HFFc6 (cell line): ENCODE results near the gene C11orf91. TPM values are rescaled to one million over a fixed set of nuclear protein-coding genes. Genes with fewer than 3 reads are reported as not detected.
A peak's percentile ranks its signal among the peaks of the same experiment; 100 is the strongest.

Experiments used
- DNase-seq: peaks from one replicate; pipeline ENCODE4 v3.0.0-alpha.2; 2018
- H3K27ac Mint-ChIP-seq: 2 replicates; pipeline ENCODE4 v1.8.0; 2020; ENCODE audit warnings: mild to moderate bottlenecking, mixed read lengths
- H3K27me3 Mint-ChIP-seq: 2 replicates; pipeline ENCODE4 v1.8.0; 2021; ENCODE audit warnings: mild to moderate bottlenecking, moderate library complexity, mixed read lengths; ENCODE audit not compliant: insufficient read depth
- H3K36me3 Mint-ChIP-seq: 2 replicates; pipeline ENCODE4 v1.8.0; 2021; ENCODE audit warnings: low read depth, mixed read lengths
- H3K4me1 Mint-ChIP-seq: 2 replicates; pipeline ENCODE4 v1.8.0; 2020; ENCODE audit warnings: low read depth, mixed read lengths
- H3K4me3 Mint-ChIP-seq: 2 replicates; pipeline ENCODE4 v1.8.0; 2020; ENCODE audit warnings: mild to moderate bottlenecking, moderate library complexity, mixed read lengths
- H3K9me3 Mint-ChIP-seq: 2 replicates; pipeline ENCODE4 v1.8.0; 2020; ENCODE audit warnings: mild to moderate bottlenecking, mixed read lengths
- total RNA-seq, 6 experiments: library from RNA; stranded (reverse); fragmentation: NEBNext Ultra II Directional; extraction: Animal tissue kit (Norgen Biotek cat#: 25700); gene quantifications; 2 replicates in 1 of 6; 3 replicates in 5 of 6; pipeline ENCODE4 v1.2.3, GENCODE V29; 2021
- TF ChIP-seq, protein P1 (sequence below): fragments of 200-600 bp; sonication (generic); IDR thresholded peaks from 2 replicates; pipeline ENCODE4 v1.5.0; 2021; ENCODE audit warnings: antibody characterized with exemption, mild to moderate bottlenecking

Gene C11orf91
- total RNA-seq, 6 experiments from 2014 or later, result 0.59 to 0.65 (median 0.60) TPM; not detected in 2

DNA sequence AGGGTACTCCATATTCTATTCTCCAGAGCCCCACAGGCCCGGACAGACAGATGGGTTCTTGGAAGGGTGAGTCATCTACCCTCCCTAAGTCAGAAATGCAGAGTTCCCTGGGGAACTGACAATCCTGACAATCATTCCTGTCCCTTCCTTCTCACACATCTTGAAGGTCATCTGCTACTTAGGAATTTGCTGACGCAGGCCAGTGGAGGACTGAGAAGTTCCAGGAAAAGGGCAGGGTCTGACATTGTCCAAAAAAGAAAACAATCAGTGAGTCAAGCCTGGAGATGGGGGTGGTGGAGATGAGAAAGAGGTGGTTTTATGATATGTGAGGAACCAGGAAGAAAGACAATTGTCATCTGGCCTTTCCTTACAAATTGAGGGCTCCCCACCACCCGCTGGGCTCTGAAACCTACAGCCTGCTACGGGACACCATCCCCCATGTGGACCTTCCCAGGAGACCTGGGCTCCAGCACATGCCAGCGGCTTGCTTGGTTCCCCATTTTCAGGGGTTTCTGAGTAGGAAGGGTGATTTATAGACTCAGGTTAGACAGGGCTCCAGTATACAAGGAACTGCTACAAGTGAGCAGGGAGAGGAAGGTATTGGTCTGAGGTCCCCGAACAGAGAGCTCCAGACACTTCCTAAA is 22.7 kb upstream of the C11orf91 start:
- Mint-ChIP-seq H3K4me3 (peak overlapping the region; percentile 84), H3K9me3 (peaks cover 9% of the 10 kb centered on the region), H3K27me3 (peaks cover 5% of the 10 kb centered on the region), H3K4me1 (peaks cover 95% of the 10 kb centered on the region), H3K36me3 (peaks cover 51% of the 10 kb centered on the region), H3K27ac (peak overlapping the region; percentile 97)
- TF ChIP-seq, protein P1, sequence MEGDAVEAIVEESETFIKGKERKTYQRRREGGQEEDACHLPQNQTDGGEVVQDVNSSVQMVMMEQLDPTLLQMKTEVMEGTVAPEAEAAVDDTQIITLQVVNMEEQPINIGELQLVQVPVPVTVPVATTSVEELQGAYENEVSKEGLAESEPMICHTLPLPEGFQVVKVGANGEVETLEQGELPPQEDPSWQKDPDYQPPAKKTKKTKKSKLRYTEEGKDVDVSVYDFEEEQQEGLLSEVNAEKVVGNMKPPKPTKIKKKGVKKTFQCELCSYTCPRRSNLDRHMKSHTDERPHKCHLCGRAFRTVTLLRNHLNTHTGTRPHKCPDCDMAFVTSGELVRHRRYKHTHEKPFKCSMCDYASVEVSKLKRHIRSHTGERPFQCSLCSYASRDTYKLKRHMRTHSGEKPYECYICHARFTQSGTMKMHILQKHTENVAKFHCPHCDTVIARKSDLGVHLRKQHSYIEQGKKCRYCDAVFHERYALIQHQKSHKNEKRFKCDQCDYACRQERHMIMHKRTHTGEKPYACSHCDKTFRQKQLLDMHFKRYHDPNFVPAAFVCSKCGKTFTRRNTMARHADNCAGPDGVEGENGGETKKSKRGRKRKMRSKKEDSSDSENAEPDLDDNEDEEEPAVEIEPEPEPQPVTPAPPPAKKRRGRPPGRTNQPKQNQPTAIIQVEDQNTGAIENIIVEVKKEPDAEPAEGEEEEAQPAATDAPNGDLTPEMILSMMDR, result no peak
- DNase-seq, result peak; percentile 74

DNA sequence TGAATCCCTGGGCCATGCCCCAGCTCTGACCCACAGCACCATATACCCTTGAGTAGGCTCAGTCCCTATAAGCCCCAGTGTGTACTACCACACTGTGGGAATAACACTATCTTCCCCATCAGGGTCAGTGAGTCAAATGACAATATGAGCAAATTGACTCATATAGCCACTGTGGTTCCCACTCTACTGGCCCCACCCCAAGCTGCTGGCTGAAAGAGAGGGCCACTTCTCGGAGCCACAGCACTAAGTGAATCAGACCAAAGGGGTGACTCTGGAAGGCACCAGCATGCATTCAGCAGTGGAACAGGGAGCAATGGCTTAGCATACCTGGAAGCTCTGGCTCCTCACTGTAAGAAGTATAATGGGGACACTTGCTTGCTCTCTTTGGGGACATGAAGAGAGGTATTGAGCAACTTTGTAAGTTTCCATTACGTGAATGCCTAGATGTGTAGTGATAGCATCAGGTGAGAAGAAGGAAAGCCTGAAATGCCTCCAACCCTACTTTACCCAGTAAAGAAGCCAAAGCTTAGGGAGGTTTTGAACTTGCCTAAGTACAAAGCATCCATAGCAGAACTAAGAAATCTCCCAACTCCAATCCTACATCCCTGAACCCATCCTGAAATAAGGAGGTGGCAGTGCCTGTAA is 22.1 kb upstream of the C11orf91 start:
- H3K27ac Mint-ChIP-seq, result peak overlapping the region; percentile 97
- peaks cover 5% of the 10 kb centered on the region for H3K27me3 Mint-ChIP-seq
- peaks cover 89% of the 10 kb centered on the region for H3K4me1 Mint-ChIP-seq
- peaks cover 3% of the 10 kb centered on the region; the same call in 1 of the 2 replicates for H3K9me3 Mint-ChIP-seq
- TF ChIP-seq, protein P1, result no peak
- DNase-seq, result peak; percentile 88
- H3K36me3 Mint-ChIP-seq, result peaks cover 45% of the 10 kb centered on the region
- H3K4me3 Mint-ChIP-seq, result peak overlapping the region; percentile 84

DNA sequence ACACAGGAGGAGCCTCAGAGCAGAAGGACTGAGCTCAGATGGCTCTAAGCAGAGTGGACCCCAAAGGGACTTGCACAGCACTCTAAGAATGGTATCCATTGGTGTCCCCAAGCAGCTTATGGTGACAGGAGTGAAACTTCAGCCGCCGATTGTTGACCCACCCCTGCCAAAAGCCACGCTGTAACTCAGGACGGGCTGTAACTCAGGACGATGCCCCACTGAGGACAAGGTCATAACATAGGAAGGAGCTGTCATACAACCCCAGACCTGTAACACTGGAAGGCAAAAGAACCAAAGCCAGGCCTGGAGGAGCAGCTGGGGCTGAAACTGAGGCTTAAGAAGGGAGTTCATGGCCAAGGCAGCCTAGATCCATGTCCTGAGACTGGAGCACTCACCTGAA is 21.4 kb upstream of the C11orf91 start:
- no peak for DNase-seq
- H3K9me3 Mint-ChIP-seq, result no peaks in the 10 kb centered on the region
- H3K27ac Mint-ChIP-seq, result peak overlapping the region; percentile 97
- peaks cover 41% of the 10 kb centered on the region for H3K36me3 Mint-ChIP-seq
- H3K27me3 Mint-ChIP-seq, result peaks cover 5% of the 10 kb centered on the region
- TF ChIP-seq, protein P1, result no peak
- peaks cover 84% of the 10 kb centered on the region for H3K4me1 Mint-ChIP-seq
- peak overlapping the region; percentile 84 for H3K4me3 Mint-ChIP-seq

DNA sequence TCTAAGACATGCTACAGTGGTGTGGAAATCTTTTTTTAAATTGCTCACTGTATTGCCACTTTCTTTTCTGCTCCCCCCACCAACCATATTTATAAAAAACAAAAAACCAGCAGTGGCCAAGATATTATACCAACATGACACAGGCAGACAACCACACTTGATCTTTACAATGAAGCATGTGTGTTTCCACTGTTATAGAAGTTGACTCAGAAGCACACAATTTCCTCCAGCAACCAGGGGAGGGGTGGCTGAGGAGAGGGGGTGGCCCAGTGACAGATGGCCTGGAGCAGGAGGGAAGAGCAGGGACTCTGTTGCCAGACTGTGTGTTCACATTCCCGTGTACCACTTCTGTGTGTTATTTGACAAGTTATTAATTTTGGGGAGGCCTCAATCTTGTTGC is 20.8 kb upstream of the C11orf91 start:
- peaks cover 84% of the 10 kb centered on the region for H3K4me1 Mint-ChIP-seq
- peaks cover 5% of the 10 kb centered on the region for H3K27me3 Mint-ChIP-seq
- peak; percentile 55 for DNase-seq
- TF ChIP-seq, protein P1, result no peak
- H3K36me3 Mint-ChIP-seq, result peaks cover 39% of the 10 kb centered on the region
- H3K9me3 Mint-ChIP-seq, result no peaks in the 10 kb centered on the region
- peak overlapping the region; percentile 97 for H3K27ac Mint-ChIP-seq
- peak overlapping the region; percentile 84 for H3K4me3 Mint-ChIP-seq

DNA sequence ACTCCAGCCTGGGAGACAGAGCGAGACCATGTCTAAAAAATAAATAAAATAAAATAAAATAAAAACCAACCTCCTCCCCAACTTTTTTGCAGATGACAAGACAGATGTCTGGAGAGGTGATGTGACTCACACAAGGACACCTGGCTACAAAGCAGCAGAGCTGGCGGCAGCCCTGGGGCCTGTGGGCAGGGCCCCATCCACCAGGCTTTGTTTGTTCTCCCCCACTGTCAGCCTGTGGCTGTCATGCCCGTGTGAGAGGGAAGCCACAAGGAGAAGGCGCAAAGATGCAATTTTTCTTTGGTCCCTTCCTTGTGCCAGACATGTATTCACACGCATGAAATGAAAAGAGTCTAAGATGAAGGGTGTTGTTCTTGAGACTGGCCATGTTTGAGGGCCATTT is 19.0 kb upstream of the C11orf91 start:
- peak overlapping the region; percentile 74 for H3K27ac Mint-ChIP-seq
- no peaks in the 10 kb centered on the region for H3K9me3 Mint-ChIP-seq
- TF ChIP-seq, protein P1, result no peak
- no peak overlapping the region for H3K4me3 Mint-ChIP-seq
- no peak for DNase-seq
- peaks cover 42% of the 10 kb centered on the region for H3K36me3 Mint-ChIP-seq
- peaks cover 3% of the 10 kb centered on the region; the same call in 1 of the 2 replicates for H3K27me3 Mint-ChIP-seq
- peaks cover 76% of the 10 kb centered on the region for H3K4me1 Mint-ChIP-seq
